GM19438 (cell line): ENCODE measurements around the gene GBF1.

Experiments
- ATAC-seq: cut with Tn5 transposase; IDR thresholded peaks from one replicate; pipeline ENCODE4 v1.9.1; 2021; ENCODE audit warnings: low read depth; ENCODE audit not compliant: unreplicated experiment

GBF1 gene

GRCh38 chr10:102402512-102402896, 157.2 kb downstream of the GBF1 start:
- no peak for ATAC-seq

GRCh38 chr10:102403115-102403514, 157.8 kb downstream of the GBF1 start:
- ATAC-seq = no peak

- no peak for ATAC-seq
Observed at GRCh38 chr10:102404361-102405107, 159.2 kb downstream of the GBF1 start.

GRCh38 chr10:102405108-102405571, 159.8 kb downstream of the GBF1 start:
- ATAC-seq = no peak

GRCh38 chr10:102405632-102406031, 160.3 kb downstream of the GBF1 start:
- ATAC-seq = no peak

GRCh38 chr10:102406815-102407214, 161.5 kb downstream of the GBF1 start:
- ATAC-seq = no peak

- ATAC-seq = no peak
Observed at GRCh38 chr10:102407425-102408130, 162.2 kb downstream of the GBF1 start.

- ATAC-seq = no peak
Observed at GRCh38 chr10:102408131-102408727, 162.9 kb downstream of the GBF1 start.

- no peak for ATAC-seq
Observed at GRCh38 chr10:102408728-102409603, 163.6 kb downstream of the GBF1 start.

GRCh38 chr10:102409604-102410428, 164.5 kb downstream of the GBF1 start:
- no peak for ATAC-seq

GRCh38 chr10:102410429-102411073, 165.2 kb downstream of the GBF1 start:
- ATAC-seq = no peak

GRCh38 chr10:102411341-102412255, 166.3 kb downstream of the GBF1 start:
- no peak for ATAC-seq

GRCh38 chr10:102412293-102412692, 167.0 kb downstream of the GBF1 start:
- no peak for ATAC-seq

GRCh38 chr10:102413053-102413705, 167.8 kb downstream of the GBF1 start:
- no peak for ATAC-seq

- ATAC-seq = no peak
Observed at GRCh38 chr10:102413806-102414561, 168.7 kb downstream of the GBF1 start.

- no peak for ATAC-seq
Observed at GRCh38 chr10:102414749-102415148, 169.4 kb downstream of the GBF1 start.

GRCh38 chr10:102416283-102416682, 171.0 kb downstream of the GBF1 start:
- ATAC-seq = no peak
